DOHH2 (cell line): Measurements from ENCODE around the gene NTF4.
"Not testable (repeated sequence)": the region's sequence is repeated elsewhere in the genome, so short reads cannot be mapped to it uniquely, and the experiment has no call there.

ENCODE experiments used
- CTCF ChIP-seq: fragments of 200-600 bp; sonication (generic); IDR thresholded peaks from one replicate; pipeline ENCODE4 v1.5.1; 2014; ENCODE audit warnings: antibody characterized with exemption, mild to moderate bottlenecking, low read depth, low read length; ENCODE audit not compliant: poor library complexity, severe bottlenecking
- EZH2phosphoT487 ChIP-seq: fragments of 200-600 bp; sonication (generic); IDR thresholded peaks from 2 replicates; pipeline ENCODE4 v1.6.1; 2017; ENCODE audit warnings: borderline replicate concordance, mild to moderate bottlenecking, antibody characterized with exemption, low read length, moderate library complexity, mixed read lengths

GRCh38 chr19:49042666-49043065 lies 22.0 kb downstream of the NTF4 start:
- TF ChIP-seq CTCF, EZH2phosphoT487: not testable (repeated sequence)
